ENCODE results near the gene HNRNPA3.
"Not testable (repeated sequence)": the region's sequence is repeated elsewhere in the genome, so short reads cannot be mapped to it uniquely, and the experiment has no call there.

Gene HNRNPA3

GRCh38 chr2:177246000-177246399 is 33.4 kb downstream of the HNRNPA3 start:
- H3K4me1 ChIP-seq (ENCODE audit: control insufficient read depth, insufficient read depth, low read length): peaks cover 23% of the 10 kb centered on the region
- ChIA-PET POLR2A (interaction anchor here (2.5 kb wide), 1 partner anchor 18 kb away, joined by 15 read pairs; the partner anchor contains the start of gene NFE2L2), CTCF (interaction anchor here (0.8 to 1.6 kb wide), 3 partner anchors 9 to 50 kb away, joined by 3 to 11 read pairs (median 3); no protein-coding TSS in a partner anchor)
- no peaks in the 10 kb centered on the region for H3K9me3 ChIP-seq (ENCODE audit: control insufficient read depth, insufficient read depth, low read depth, low read length)
- peak; percentile 62; the same call in 1 of the 2 replicates for TF ChIP-seq PRDM6 (tag by site-specific recombination; IDR thresholded peaks at IDR 0.05)
- TF ChIP-seq BCL6B (tag by site-specific recombination; IDR thresholded peaks at IDR 0.05): no peak
- H3K4me3 ChIP-seq (ENCODE audit: low read depth, low read length): no peak overlapping the region
- H3K27ac ChIP-seq (ENCODE audit: extremely low read depth, low read depth, low read length): no peak overlapping the region
- H3K36me3 ChIP-seq (ENCODE audit: control insufficient read depth in 2 of 2, insufficient read depth in 1 of 2, low read length in 2 of 2): no peaks in the 10 kb centered on the region; a peak in 1 of 3 replicates

GRCh38 chr2:177246523-177247030 is 34.0 kb downstream of the HNRNPA3 start:
- not testable (repeated sequence) for H3K36me3 ChIP-seq (ENCODE audit: control insufficient read depth in 2 of 2, insufficient read depth in 1 of 2, low read length in 2 of 2); H3K27ac ChIP-seq (ENCODE audit: extremely low read depth, low read depth, low read length); H3K9me3 ChIP-seq (ENCODE audit: control insufficient read depth, insufficient read depth, low read depth, low read length); H3K4me3 ChIP-seq (ENCODE audit: low read depth, low read length)
- H3K4me1 ChIP-seq (ENCODE audit: control insufficient read depth, insufficient read depth, low read length): peaks cover 17% of the 10 kb centered on the region
- 0 out of 2 replicates have a peak, but pooled peaks have one; percentile 13 for TF ChIP-seq ZBTB17 (tag by site-specific recombination; IDR thresholded peaks at IDR 0.05)
- peak; percentile 89 for TF ChIP-seq ZNF121 (tag by site-specific recombination; IDR thresholded peaks at IDR 0.05)
- POLR2A ChIA-PET: interaction anchor here (2.5 kb wide), 1 partner anchor 17 kb away, joined by 15 read pairs; the partner anchor contains the start of gene NFE2L2
- CTCF ChIA-PET: interaction anchor here (1.6 kb wide), 1 partner anchor 8 kb away, joined by 11 read pairs; no protein-coding TSS in a partner anchor

DNA sequence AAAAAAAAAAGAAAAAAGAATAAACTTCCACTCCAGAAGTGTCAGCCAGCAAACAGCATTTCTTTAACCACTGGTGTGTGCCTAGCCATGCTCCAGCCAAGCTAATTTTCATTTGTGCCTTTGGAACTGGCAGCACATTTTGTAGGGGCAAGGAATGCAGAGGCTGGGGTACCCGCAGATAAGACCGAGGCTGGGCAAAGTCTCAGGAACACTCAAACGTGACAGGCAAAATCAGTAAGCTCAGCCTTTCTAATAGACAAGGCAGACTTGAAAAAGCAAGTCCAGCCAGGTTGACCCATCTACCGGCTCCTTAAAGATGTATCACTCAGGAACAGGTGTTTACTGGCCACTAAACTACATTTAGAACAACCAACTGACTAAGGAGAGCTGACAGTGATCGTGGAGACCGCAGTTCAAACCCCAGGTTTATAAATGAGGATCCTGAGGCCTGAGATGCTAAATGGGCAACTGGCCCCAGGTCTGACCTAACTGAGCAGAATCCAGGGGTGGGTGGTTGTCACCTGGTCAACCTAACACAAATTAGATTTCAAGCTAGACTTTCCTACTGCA is 35.2 kb downstream of the HNRNPA3 start:
- no peak for TF ChIP-seq ZNF324 (tag by site-specific recombination; IDR thresholded peaks at IDR 0.05)
- peak; percentile 46; the same call in 1 of the 2 replicates for TF ChIP-seq ZBTB20 (tag by site-specific recombination; IDR thresholded peaks at IDR 0.05)
- ChIA-PET POLR2A (interaction anchor here (1.4 kb wide), 1 partner anchor 23 kb away, joined by 3 read pairs; no protein-coding TSS in a partner anchor), CTCF (interaction anchor here (0.7 kb wide), 1 partner anchor 1143 kb away, joined by 4 read pairs; no protein-coding TSS in a partner anchor)
- peaks cover 14% of the 10 kb centered on the region for H3K4me1 ChIP-seq (ENCODE audit: control insufficient read depth, insufficient read depth, low read length)
- H3K27ac ChIP-seq (ENCODE audit: extremely low read depth, low read depth, low read length): no peak overlapping the region
- no peak overlapping the region for H3K4me3 ChIP-seq (ENCODE audit: low read depth, low read length)
- no peaks in the 10 kb centered on the region; a peak in 1 of 3 replicates for H3K36me3 ChIP-seq (ENCODE audit: control insufficient read depth in 2 of 2, insufficient read depth in 1 of 2, low read length in 2 of 2)
- no peaks in the 10 kb centered on the region for H3K9me3 ChIP-seq (ENCODE audit: control insufficient read depth, insufficient read depth, low read depth, low read length)

GRCh38 chr2:177249038-177249437 is 36.4 kb downstream of the HNRNPA3 start:
- no peak overlapping the region for H3K4me3 ChIP-seq (ENCODE audit: low read depth, low read length)
- CTCF ChIA-PET: interaction anchor here (0.6 kb wide), 1 partner anchor 11 kb away, joined by 3 read pairs; no protein-coding TSS in a partner anchor
- peaks cover 7% of the 10 kb centered on the region; the same call in 1 of the 2 replicates for H3K4me1 ChIP-seq (ENCODE audit: control insufficient read depth, insufficient read depth, low read length)
- no peak overlapping the region for H3K27ac ChIP-seq (ENCODE audit: extremely low read depth, low read depth, low read length)
- H3K36me3 ChIP-seq (ENCODE audit: control insufficient read depth in 2 of 2, insufficient read depth in 1 of 2, low read length in 2 of 2): no peaks in the 10 kb centered on the region; a peak in 1 of 3 replicates
- POLR2A ChIA-PET: interaction anchor here (1.0 kb wide), 1 partner anchor 15 kb away, joined by 3 read pairs; no protein-coding TSS in a partner anchor
- no peaks in the 10 kb centered on the region for H3K9me3 ChIP-seq (ENCODE audit: control insufficient read depth, insufficient read depth, low read depth, low read length)
- TF ChIP-seq ZNF624 (tag by site-specific recombination; IDR thresholded peaks at IDR 0.05): no peak
- TF ChIP-seq ZNF341 (tag by site-specific recombination; IDR thresholded peaks at IDR 0.05; ENCODE audit: low read depth): no peak
- TF ChIP-seq, protein P1, sequence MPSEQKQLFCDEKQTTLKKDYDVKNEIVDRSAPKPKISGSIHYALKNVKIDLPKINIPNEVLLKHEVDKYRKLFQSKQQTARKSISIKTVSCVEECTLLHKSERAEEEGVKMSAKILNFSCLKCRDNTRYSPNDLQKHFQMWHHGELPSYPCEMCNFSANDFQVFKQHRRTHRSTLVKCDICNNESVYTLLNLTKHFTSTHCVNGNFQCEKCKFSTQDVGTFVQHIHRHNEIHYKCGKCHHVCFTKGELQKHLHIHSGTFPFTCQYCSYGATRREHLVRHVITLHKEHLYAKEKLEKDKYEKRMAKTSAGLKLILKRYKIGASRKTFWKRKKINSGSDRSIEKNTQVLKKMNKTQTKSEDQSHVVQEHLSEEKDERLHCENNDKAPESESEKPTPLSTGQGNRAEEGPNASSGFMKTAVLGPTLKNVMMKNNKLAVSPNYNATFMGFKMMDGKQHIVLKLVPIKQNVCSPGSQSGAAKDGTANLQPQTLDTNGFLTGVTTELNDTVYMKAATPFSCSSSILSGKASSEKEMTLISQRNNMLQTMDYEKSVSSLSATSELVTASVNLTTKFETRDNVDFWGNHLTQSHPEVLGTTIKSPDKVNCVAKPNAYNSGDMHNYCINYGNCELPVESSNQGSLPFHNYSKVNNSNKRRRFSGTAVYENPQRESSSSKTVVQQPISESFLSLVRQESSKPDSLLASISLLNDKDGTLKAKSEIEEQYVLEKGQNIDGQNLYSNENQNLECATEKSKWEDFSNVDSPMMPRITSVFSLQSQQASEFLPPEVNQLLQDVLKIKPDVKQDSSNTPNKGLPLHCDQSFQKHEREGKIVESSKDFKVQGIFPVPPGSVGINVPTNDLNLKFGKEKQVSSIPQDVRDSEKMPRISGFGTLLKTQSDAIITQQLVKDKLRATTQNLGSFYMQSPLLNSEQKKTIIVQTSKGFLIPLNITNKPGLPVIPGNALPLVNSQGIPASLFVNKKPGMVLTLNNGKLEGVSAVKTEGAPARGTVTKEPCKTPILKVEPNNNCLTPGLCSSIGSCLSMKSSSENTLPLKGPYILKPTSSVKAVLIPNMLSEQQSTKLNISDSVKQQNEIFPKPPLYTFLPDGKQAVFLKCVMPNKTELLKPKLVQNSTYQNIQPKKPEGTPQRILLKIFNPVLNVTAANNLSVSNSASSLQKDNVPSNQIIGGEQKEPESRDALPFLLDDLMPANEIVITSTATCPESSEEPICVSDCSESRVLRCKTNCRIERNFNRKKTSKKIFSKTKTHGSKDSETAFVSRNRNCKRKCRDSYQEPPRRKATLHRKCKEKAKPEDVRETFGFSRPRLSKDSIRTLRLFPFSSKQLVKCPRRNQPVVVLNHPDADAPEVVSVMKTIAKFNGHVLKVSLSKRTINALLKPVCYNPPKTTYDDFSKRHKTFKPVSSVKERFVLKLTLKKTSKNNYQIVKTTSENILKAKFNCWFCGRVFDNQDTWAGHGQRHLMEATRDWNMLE (tag by site-specific recombination; conservative IDR thresholded peaks at IDR 0.05; ENCODE audit: low read depth): peak; percentile 59
- no peak for TF ChIP-seq IKZF3 (tag by site-specific recombination; IDR thresholded peaks at IDR 0.05)
- TF ChIP-seq, protein P2, sequence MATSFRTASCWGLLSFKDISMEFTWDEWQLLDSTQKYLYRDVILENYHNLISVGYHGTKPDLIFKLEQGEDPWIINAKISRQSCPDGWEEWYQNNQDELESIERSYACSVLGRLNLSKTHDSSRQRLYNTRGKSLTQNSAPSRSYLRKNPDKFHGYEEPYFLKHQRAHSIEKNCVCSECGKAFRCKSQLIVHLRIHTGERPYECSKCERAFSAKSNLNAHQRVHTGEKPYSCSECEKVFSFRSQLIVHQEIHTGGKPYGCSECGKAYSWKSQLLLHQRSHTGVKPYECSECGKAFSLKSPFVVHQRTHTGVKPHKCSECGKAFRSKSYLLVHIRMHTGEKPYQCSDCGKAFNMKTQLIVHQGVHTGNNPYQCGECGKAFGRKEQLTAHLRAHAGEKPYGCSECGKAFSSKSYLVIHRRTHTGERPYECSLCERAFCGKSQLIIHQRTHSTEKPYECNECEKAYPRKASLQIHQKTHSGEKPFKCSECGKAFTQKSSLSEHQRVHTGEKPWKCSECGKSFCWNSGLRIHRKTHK (tag by site-specific recombination; IDR thresholded peaks at IDR 0.05): no peak
- TF ChIP-seq HOXA7 (CRISPR knock-in tag; IDR thresholded peaks at IDR 0.05; ENCODE audit: borderline replicate concordance): no peak
- TF ChIP-seq SCRT2 (tag by site-specific recombination; IDR thresholded peaks at IDR 0.05): no peak
